ENCODE results near the gene DNAAF1. TPM values are rescaled to one million over a fixed set of nuclear protein-coding genes. Genes with fewer than 3 reads are reported as not detected.

Gene DNAAF1
- total RNA-seq, 1 donor from 2014 or later, result not detected

GRCh38 chr16:84131117-84131516 is 14.0 kb upstream of the DNAAF1 start:
- H3K27ac Mint-ChIP-seq (ENCODE audit: unreplicated experiment), result no peak overlapping the region
- no peak for TF ChIP-seq CTCF (IDR thresholded peaks at IDR 0.05)
- no peaks in the 10 kb centered on the region for H3K27me3 Mint-ChIP-seq (ENCODE audit: low read depth)
- no peak for DNase-seq (ENCODE audit: low spot score)
- H3K4me3 Mint-ChIP-seq (ENCODE audit: unreplicated experiment), result no peak overlapping the region
- peaks cover 10% of the 10 kb centered on the region for H3K36me3 Mint-ChIP-seq (ENCODE audit: low read depth)
- H3K4me1 Mint-ChIP-seq (ENCODE audit: low read depth), result peaks cover 12% of the 10 kb centered on the region
- no peaks in the 10 kb centered on the region for H3K9me3 Mint-ChIP-seq (ENCODE audit: low read depth)

DNA sequence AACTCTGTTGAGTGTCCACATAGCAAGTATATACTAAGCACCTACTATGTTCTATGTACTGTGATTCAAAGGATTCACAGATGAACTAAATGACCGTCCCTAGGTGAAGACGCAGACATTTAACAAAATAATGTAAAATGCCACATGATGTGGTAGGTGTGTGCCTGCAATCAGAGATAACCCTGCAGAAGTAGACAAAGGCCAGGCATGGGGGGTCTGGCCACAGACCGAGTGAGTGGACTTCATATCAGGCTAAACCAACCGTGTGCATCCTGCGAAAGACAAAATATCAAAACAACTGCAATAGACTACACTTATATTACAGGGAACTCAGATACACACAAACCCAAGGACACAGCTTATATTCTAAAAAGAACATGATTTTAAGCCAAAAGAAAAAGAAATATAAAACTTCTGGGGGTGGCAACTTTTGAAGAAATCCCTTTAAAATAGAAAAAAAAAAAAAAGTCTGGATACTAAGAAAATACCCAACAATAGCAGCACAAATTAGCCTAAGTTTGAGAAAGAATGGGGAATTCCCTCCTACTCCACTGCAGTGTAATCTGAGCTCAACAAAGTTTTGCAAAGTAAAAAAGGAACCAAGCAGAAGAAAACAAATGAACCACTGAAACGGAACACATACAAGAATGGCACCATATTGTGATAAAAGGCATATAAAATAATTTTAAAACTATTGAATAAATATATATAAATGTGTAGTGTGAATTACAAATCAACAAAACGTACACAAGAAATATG is 12.4 kb upstream of the DNAAF1 start:
- Mint-ChIP-seq H3K27ac (ENCODE audit: unreplicated experiment) (no peak overlapping the region), H3K9me3 (ENCODE audit: low read depth) (no peaks in the 10 kb centered on the region), H3K4me1 (ENCODE audit: low read depth) (peaks cover 22% of the 10 kb centered on the region), H3K27me3 (ENCODE audit: low read depth) (no peaks in the 10 kb centered on the region), H3K36me3 (ENCODE audit: low read depth) (peaks cover 6% of the 10 kb centered on the region), H3K4me3 (ENCODE audit: unreplicated experiment) (no peak overlapping the region)
- TF ChIP-seq CTCF (IDR thresholded peaks at IDR 0.05), result no peak
- DNase-seq (ENCODE audit: low spot score), result no peak

DNA sequence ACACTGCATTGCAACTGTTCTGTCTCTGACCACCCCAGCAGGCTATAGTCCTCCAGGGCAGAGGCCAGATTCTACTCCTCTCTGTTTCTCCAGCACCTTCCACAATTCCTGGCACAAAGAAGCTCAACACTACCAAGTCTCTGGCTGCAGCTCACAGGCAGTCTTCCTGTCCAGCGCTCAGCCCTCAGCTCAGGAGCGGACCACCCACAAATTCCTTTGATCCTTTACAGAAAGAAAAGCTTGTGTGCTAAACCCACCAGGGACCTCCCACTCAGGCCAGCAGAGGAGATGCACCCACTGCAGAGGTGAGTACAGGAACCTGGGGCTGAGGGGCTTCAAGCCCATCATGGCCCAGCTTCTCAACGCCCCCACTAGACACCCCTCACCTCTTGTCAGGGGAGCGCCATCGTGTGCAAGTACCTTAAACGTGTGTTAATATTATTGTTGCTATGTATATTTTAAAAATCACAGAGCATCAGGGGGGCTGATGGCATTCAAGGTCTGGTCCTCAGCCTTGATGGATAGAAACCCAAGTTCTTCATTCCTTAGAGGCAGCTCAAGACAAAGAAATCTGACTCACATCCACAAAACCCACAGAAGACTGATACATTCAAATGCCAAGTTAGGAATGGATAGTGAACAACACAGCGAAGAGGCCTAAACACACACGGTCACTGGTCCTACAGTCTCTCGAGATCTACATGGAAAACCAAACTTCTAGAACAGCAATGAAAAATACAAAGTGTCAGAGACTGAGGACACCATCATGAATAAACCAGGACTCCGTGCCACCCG is 8.6 kb upstream of the DNAAF1 start:
- Mint-ChIP-seq H3K27me3 (ENCODE audit: low read depth) (no peaks in the 10 kb centered on the region), H3K4me1 (ENCODE audit: low read depth) (peaks cover 37% of the 10 kb centered on the region), H3K27ac (ENCODE audit: unreplicated experiment) (no peak overlapping the region), H3K4me3 (ENCODE audit: unreplicated experiment) (no peak overlapping the region), H3K9me3 (ENCODE audit: low read depth) (no peaks in the 10 kb centered on the region), H3K36me3 (ENCODE audit: low read depth) (no peaks in the 10 kb centered on the region)
- no peak for TF ChIP-seq CTCF (IDR thresholded peaks at IDR 0.05)
- DNase-seq (ENCODE audit: low spot score), result no peak

DNA sequence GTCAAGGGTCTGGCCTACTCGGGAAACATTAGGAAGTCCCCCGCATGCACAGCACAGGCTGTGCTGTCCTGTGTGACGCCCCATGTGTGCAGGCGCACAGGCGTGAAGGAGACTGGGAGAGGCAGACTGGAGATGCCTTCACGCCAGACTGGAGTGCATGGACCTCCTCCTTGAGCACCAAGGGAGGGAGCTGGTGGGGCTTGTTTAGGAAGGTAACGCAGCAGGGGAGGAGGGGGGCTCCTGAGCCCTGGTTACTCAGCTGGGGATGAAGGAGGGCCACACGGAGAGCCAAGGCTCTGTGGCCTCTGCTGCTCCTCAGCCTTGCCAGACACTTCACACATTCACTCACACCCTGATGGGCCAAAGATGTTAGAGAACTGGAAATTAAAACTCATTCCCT is 7.8 kb upstream of the DNAAF1 start:
- peaks cover 37% of the 10 kb centered on the region for H3K4me1 Mint-ChIP-seq (ENCODE audit: low read depth)
- H3K27ac Mint-ChIP-seq (ENCODE audit: unreplicated experiment), result no peak overlapping the region
- no peak for TF ChIP-seq CTCF (IDR thresholded peaks at IDR 0.05)
- H3K27me3 Mint-ChIP-seq (ENCODE audit: low read depth), result no peaks in the 10 kb centered on the region
- DNase-seq (ENCODE audit: low spot score), result no peak
- no peaks in the 10 kb centered on the region for H3K36me3 Mint-ChIP-seq (ENCODE audit: low read depth)
- H3K4me3 Mint-ChIP-seq (ENCODE audit: unreplicated experiment), result no peak overlapping the region
- no peaks in the 10 kb centered on the region for H3K9me3 Mint-ChIP-seq (ENCODE audit: low read depth)

- no peak overlapping the region for H3K27ac Mint-ChIP-seq (ENCODE audit: unreplicated experiment)
- DNase-seq (ENCODE audit: low spot score), result no peak
- no peak for TF ChIP-seq CTCF (IDR thresholded peaks at IDR 0.05)
- H3K9me3 Mint-ChIP-seq (ENCODE audit: low read depth), result no peaks in the 10 kb centered on the region
- no peak overlapping the region for H3K4me3 Mint-ChIP-seq (ENCODE audit: unreplicated experiment)
- H3K4me1 Mint-ChIP-seq (ENCODE audit: low read depth), result peaks cover 36% of the 10 kb centered on the region
- peaks cover under 1% of the 10 kb centered on the region for H3K36me3 Mint-ChIP-seq (ENCODE audit: low read depth)
- H3K27me3 Mint-ChIP-seq (ENCODE audit: low read depth), result no peaks in the 10 kb centered on the region
Observed at GRCh38 chr16:84137769-84138357, 7.2 kb upstream of the DNAAF1 start.

Measured in chondrocyte (in vitro differentiated cells).